Measurements from ENCODE around the gene CNNM2.

The CNNM2 gene

GRCh38 chr10:102917962-102918816 is at the start of gene CNNM2:
CNNM2 (plus strand) TSS chr10:102918294; CDS start chr10:102918481, 187 bp downstream.
- peak; percentile 100 for DNase-seq

GRCh38 chr10:102868911-102869257 is 49.2 kb upstream of the CNNM2 start:
- peak in 1 of 3 donors; percentile 15 for DNase-seq

GRCh38 chr10:102869258-102870198 is 48.6 kb upstream of the CNNM2 start, which contains the start of gene AS3MT:
AS3MT (plus strand) TSS chr10:102869470; CDS start chr10:102869593, 123 bp downstream.
- no peak for DNase-seq

- no peak for DNase-seq
Measured at GRCh38 chr10:102870221-102870620, 47.9 kb upstream of the CNNM2 start.

GRCh38 chr10:102872163-102872562 is 45.9 kb upstream of the CNNM2 start:
- DNase-seq: no peak

DNA sequence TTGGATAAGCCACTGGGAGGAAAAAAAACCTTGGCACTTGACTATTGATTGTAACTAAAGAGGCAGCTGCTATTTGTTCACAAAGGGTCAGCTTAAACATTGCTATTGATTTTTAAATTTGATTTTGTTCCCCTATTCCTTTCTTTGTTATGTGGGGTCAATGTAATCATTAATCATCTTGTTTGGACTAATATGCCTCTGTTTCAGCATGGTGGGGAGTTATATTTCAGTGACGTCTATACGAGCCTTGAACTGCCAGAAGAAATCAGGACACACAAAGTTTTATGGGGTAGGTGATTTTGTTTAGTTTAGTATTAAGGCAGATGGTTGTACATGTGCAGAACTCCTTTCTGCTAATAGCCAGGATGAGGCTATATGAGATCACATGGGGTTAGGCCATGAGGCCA is 41.3 kb upstream of the CNNM2 start:
- no peak for DNase-seq

- DNase-seq: no peak
Measured at GRCh38 chr10:102878629-102879028, 39.5 kb upstream of the CNNM2 start.

DNA sequence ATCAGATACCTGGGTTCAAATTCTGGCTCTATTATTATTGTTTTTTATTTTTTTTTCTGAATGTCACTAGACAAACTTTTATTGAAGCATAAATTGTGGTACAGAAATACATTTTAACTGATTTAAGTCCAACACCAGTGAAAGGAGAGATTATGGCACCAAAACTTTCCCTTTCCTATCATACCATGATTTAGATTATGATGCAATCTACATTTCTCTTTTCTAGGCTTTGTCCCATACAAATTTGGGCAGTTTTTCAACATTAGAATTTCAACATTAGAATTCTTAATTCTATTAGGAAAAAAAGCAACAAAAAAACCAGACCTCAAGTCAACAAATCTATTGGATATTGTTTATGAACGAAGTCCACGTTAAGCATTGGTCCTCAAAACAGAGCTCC is 37.8 kb upstream of the CNNM2 start:
- no peak for DNase-seq

DNA sequence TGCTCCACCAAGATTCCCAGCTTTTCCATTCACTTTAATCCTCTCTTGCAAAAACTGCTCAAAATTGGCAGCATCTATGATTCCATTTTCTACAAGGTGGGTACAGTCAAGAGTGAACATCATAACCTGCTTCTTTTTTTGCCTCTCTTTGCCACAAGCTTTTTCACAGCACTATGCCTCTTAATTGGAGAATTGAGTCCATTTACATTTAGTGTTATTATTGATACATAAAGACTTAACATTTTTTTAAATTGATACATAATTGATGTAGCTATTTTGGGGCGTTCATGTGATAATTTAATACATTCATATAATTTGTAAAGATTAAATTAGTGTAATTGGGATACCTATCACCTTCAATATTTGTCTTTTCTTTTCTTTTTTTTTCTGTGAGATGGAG is 30.0 kb upstream of the CNNM2 start:
- no peak for DNase-seq

GRCh38 chr10:102894466-102895213 is 23.5 kb upstream of the CNNM2 start:
- no peak for DNase-seq

GRCh38 chr10:102900006-102900405 is 18.1 kb upstream of the CNNM2 start:
- no peak for DNase-seq

DNA sequence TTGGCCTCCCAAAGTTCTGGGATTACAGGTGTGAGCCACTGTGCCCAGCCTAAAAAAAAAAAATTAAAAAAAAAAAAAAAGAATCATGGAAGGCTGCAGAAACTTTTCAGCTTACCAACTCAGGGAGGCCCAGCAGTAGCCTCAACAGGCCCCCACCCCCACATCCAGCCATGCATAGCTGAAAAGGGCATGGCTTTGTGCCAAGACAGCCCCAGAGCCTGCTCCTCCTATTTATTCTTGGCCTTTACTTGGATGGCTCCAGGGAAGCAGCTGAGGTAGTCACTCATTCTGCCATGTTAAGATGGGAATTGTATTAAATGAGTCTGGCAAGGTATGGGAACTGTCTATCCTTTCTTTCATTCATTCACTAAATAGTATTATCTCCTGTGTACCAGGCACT is 13.7 kb upstream of the CNNM2 start:
- DNase-seq: no peak

DNA sequence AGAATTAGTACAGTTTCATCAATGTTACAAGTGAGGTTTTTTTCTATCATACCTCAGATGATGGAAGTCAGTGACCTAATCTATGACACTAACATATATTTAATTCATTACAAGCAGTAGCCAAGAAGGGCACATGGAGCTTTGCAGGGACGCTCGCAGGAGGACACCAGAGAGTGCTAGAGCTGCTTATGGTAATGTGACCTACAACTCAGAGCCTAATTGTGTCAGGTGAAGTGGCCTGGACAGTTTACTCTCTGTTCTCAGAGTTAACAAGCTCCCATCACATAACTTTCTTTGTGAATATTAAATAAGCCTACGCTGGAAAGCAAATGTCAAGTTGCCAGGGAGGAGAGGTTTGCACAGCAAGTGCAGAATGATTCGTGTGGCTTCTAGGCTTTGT is 11.6 kb upstream of the CNNM2 start:
- no peak for DNase-seq

DNA sequence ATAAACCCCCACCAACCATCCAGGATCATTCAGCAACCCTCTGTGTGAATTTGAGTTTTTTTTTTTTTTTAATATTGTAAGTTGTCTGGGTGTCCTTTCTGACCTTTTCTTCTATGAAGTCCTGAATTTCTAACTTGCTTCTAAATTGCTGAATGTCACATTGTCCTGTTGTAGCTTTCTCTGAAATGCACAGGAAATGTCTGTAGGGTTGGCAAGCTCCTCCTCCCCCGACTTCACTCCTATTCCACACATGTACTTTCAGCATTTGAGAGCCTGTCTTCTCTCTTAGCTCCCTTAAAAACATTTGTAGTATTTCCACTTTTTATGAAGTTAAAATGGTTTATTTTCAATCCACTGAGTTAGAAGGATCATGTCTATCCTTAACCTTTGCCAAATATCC is 3.3 kb upstream of the CNNM2 start:
- no peak for DNase-seq

GRCh38 chr10:102916173-102916572 is 1.9 kb upstream of the CNNM2 start:
- no peak for DNase-seq

DNA sequence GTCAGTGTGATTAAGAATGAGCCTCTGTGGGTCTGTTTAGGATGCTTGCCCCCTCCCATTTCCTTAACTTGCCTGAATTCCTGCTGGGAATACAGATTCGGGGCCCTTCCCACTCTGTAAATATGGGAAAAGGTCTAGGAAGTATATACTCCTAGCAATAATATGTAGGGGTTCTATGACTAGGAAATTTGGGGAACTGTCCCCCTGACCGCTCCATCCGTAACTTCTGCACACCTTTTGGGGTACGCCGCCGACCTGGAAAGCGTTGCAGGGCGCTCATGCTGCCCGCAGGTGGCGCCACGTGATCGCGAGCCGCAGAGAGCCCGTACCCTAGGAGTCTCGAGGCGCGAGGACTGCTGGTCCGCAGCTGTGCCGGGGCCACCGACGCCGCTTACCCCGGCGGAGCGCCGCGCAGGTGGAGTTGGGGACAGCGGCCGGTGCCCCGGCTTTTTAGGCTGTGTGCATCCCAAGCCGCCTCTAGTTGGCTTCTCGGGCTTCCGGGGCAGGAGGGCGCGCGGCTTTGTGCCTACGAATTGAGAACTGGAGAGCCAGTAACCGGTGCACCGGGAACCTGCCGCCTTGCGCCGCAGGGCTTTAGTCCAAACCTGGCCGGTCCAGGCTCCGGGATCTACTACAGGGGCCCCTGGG is 656 bp upstream of the CNNM2 start:
- peak; percentile 70 to 86 (median 83) for DNase-seq

DNA sequence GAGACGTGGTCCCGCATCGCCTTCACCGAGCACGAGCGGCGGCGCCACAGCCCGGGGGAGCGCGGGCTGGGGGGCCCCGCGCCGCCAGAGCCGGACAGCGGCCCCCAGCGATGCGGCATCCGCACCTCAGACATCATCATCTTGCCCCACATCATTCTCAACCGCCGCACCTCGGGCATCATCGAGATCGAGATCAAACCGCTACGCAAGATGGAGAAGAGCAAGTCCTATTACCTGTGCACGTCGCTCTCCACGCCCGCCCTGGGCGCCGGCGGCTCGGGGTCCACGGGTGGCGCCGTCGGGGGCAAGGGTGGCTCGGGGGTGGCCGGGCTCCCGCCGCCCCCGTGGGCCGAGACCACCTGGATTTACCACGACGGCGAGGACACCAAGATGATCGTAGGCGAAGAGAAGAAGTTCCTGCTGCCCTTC is 737 bp downstream of the CNNM2 start:
- DNase-seq: no peak

DNA sequence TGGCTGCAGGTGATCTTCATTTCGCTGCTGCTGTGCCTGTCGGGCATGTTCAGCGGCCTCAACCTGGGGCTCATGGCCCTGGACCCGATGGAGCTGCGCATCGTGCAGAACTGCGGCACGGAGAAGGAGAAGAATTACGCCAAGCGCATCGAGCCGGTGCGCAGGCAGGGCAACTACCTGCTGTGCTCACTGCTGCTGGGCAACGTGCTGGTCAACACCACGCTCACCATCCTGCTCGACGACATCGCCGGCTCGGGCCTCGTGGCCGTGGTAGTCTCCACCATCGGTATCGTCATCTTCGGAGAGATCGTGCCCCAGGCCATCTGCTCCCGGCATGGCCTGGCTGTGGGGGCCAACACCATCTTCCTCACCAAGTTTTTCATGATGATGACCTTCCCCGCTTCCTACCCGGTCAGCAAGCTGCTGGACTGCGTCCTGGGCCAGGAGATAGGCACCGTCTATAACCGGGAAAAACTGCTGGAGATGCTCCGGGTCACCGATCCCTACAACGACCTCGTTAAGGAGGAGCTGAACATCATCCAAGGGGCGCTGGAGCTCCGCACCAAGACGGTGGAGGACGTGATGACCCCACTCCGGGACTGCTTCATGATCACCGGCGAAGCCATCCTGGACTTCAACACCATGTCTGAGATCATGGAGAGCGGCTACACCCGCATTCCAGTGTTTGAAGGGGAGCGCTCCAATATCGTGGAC is 1.3 kb downstream of the CNNM2 start:
- DNase-seq: no peak

DNA sequence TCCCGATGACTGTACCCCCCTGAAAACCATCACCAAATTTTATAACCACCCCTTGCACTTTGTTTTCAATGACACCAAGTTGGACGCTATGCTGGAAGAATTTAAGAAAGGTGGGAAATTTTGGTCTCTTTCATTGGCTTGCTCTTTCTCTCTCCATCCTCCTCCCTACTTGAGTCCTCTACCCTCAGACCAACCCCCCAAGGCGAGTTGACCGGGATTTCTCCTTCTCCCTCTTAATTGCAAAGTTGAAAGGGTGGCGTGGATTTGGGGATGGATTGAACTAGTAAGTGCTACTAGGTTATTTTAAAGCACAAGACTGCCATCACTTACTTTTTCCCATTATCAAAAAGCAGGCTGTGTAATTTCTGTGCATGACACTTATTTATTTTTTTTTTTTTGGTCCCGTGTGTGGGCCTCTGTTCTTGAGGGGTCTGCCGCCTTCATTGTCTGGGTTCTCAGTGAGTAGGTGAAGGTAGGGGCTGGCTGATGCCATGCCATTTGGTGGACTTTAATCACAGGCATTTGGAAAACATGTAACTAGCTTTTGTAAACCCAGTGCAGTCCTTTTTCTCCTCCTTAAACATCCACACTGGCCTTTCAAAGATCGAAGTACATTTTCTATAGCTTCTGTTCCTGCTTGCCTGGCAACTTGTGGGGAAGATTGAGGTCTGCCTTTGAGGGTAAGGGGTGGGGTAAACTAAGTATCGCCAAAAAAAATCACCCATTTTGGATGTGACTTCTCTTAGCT is 2.1 kb downstream of the CNNM2 start:
- no peak for DNase-seq

GRCh38 chr10:102923601-102924000 is 5.5 kb downstream of the CNNM2 start:
- no peak for DNase-seq

GRCh38 chr10:102926842-102927241 is 8.7 kb downstream of the CNNM2 start:
- DNase-seq: no peak

Data from suppressor macrophage treated with lipopolysaccharide for 1 hour (primary cell).